ENCODE results near the gene LRP1B. TPM values are rescaled to one million over a fixed set of nuclear protein-coding genes. Genes with fewer than 3 reads are reported as not detected.

Gene LRP1B
- total RNA-seq, 1 experiment from 2014 or later: 0.08 TPM

GRCh38 chr2:141458351-141458750 is 672.5 kb downstream of the LRP1B start:
- H3K27ac ChIP-seq: no peak overlapping the region
- no peaks in the 10 kb centered on the region for H3K27me3 ChIP-seq (replicated peaks)
- H3K4me1 ChIP-seq (replicated peaks): no peaks in the 10 kb centered on the region
- H3K9me3 ChIP-seq (replicated peaks): no peaks in the 10 kb centered on the region
- H3K4me3 ChIP-seq: no peak overlapping the region
- no peaks in the 10 kb centered on the region for H3K36me3 ChIP-seq
- DNase-seq (ENCODE audit: low read depth in 1 of 2, low spot score in 2 of 2): no peak

- DNase-seq (ENCODE audit: low read depth in 1 of 2, low spot score in 2 of 2): no peak
- no peaks in the 10 kb centered on the region for H3K4me1 ChIP-seq (replicated peaks)
- no peaks in the 10 kb centered on the region for H3K9me3 ChIP-seq (replicated peaks)
- no peak overlapping the region for H3K27ac ChIP-seq
- no peaks in the 10 kb centered on the region for H3K27me3 ChIP-seq (replicated peaks)
- no peaks in the 10 kb centered on the region for H3K36me3 ChIP-seq
- H3K4me3 ChIP-seq: no peak overlapping the region
These were observed 674.9 kb downstream of the LRP1B start for GRCh38 chr2:141455877-141456276.

- no peaks in the 10 kb centered on the region for H3K4me1 ChIP-seq (replicated peaks)
- H3K27ac ChIP-seq: no peak overlapping the region
- no peaks in the 10 kb centered on the region for H3K36me3 ChIP-seq
- no peak for DNase-seq (ENCODE audit: low read depth in 1 of 2, low spot score in 2 of 2)
- H3K27me3 ChIP-seq (replicated peaks): no peaks in the 10 kb centered on the region
- H3K4me3 ChIP-seq: no peak overlapping the region
- no peaks in the 10 kb centered on the region for H3K9me3 ChIP-seq (replicated peaks)
These were observed 675.5 kb downstream of the LRP1B start for GRCh38 chr2:141455211-141455826.

GRCh38 chr2:141440072-141440635 is 690.7 kb downstream of the LRP1B start:
- Histone ChIP-seq H3K27ac (no peak overlapping the region), H3K27me3 (replicated peaks) (no peaks in the 10 kb centered on the region), H3K4me1 (replicated peaks) (no peaks in the 10 kb centered on the region), H3K4me3 (no peak overlapping the region), H3K9me3 (replicated peaks) (no peaks in the 10 kb centered on the region), H3K36me3 (no peaks in the 10 kb centered on the region)
- no peak for DNase-seq (ENCODE audit: low read depth in 1 of 2, low spot score in 2 of 2)

- Histone ChIP-seq H3K27me3 (replicated peaks) (no peaks in the 10 kb centered on the region), H3K4me1 (replicated peaks) (no peaks in the 10 kb centered on the region), H3K27ac (no peak overlapping the region), H3K9me3 (replicated peaks) (no peaks in the 10 kb centered on the region), H3K4me3 (no peak overlapping the region), H3K36me3 (no peaks in the 10 kb centered on the region)
- no peak for DNase-seq (ENCODE audit: low read depth in 1 of 2, low spot score in 2 of 2)
These were observed 691.3 kb downstream of the LRP1B start for GRCh38 chr2:141439524-141439923.

GRCh38 chr2:141438536-141438935 is 692.3 kb downstream of the LRP1B start:
- no peak for DNase-seq (ENCODE audit: low read depth in 1 of 2, low spot score in 2 of 2)
- no peaks in the 10 kb centered on the region for H3K27me3 ChIP-seq (replicated peaks)
- no peaks in the 10 kb centered on the region for H3K9me3 ChIP-seq (replicated peaks)
- no peaks in the 10 kb centered on the region for H3K4me1 ChIP-seq (replicated peaks)
- H3K27ac ChIP-seq: no peak overlapping the region
- no peak overlapping the region for H3K4me3 ChIP-seq
- no peaks in the 10 kb centered on the region for H3K36me3 ChIP-seq

GRCh38 chr2:141437521-141437920 is 693.3 kb downstream of the LRP1B start:
- Histone ChIP-seq H3K36me3 (no peaks in the 10 kb centered on the region), H3K4me3 (no peak overlapping the region), H3K27ac (no peak overlapping the region), H3K4me1 (replicated peaks) (no peaks in the 10 kb centered on the region), H3K9me3 (replicated peaks) (no peaks in the 10 kb centered on the region), H3K27me3 (replicated peaks) (no peaks in the 10 kb centered on the region)
- DNase-seq (ENCODE audit: low read depth in 1 of 2, low spot score in 2 of 2): no peak

GRCh38 chr2:141423124-141423523 is 707.7 kb downstream of the LRP1B start:
- H3K4me1 ChIP-seq (replicated peaks): no peaks in the 10 kb centered on the region
- no peaks in the 10 kb centered on the region for H3K27me3 ChIP-seq (replicated peaks)
- no peak overlapping the region for H3K27ac ChIP-seq
- no peaks in the 10 kb centered on the region for H3K36me3 ChIP-seq
- H3K9me3 ChIP-seq (replicated peaks): no peaks in the 10 kb centered on the region
- no peak overlapping the region for H3K4me3 ChIP-seq
- no peak for DNase-seq (ENCODE audit: low read depth in 1 of 2, low spot score in 2 of 2)

- Histone ChIP-seq H3K27ac (no peak overlapping the region), H3K36me3 (no peaks in the 10 kb centered on the region), H3K4me1 (replicated peaks) (no peaks in the 10 kb centered on the region), H3K4me3 (no peak overlapping the region), H3K27me3 (replicated peaks) (no peaks in the 10 kb centered on the region), H3K9me3 (replicated peaks) (no peaks in the 10 kb centered on the region)
- DNase-seq (ENCODE audit: low read depth in 1 of 2, low spot score in 2 of 2): no peak
These were observed 713.5 kb downstream of the LRP1B start for GRCh38 chr2:141417246-141417797.

GRCh38 chr2:141411419-141411818 is 719.4 kb downstream of the LRP1B start:
- no peak for DNase-seq (ENCODE audit: low read depth in 1 of 2, low spot score in 2 of 2)
- Histone ChIP-seq H3K9me3 (replicated peaks) (no peaks in the 10 kb centered on the region), H3K4me1 (replicated peaks) (no peaks in the 10 kb centered on the region), H3K27ac (no peak overlapping the region), H3K4me3 (no peak overlapping the region), H3K36me3 (no peaks in the 10 kb centered on the region), H3K27me3 (replicated peaks) (no peaks in the 10 kb centered on the region)

GRCh38 chr2:141399270-141399669 is 731.5 kb downstream of the LRP1B start:
- Histone ChIP-seq H3K9me3 (replicated peaks) (no peaks in the 10 kb centered on the region), H3K27ac (no peak overlapping the region), H3K4me1 (replicated peaks) (no peaks in the 10 kb centered on the region), H3K27me3 (replicated peaks) (no peaks in the 10 kb centered on the region), H3K36me3 (no peaks in the 10 kb centered on the region), H3K4me3 (no peak overlapping the region)
- DNase-seq (ENCODE audit: low read depth in 1 of 2, low spot score in 2 of 2): no peak

- Histone ChIP-seq H3K9me3 (replicated peaks) (no peaks in the 10 kb centered on the region), H3K4me3 (no peak overlapping the region), H3K36me3 (no peaks in the 10 kb centered on the region), H3K4me1 (replicated peaks) (peaks cover 8% of the 10 kb centered on the region), H3K27me3 (replicated peaks) (no peaks in the 10 kb centered on the region), H3K27ac (peak overlapping the region; percentile 66)
- no peak for DNase-seq (ENCODE audit: low read depth in 1 of 2, low spot score in 2 of 2)
These were observed 737.6 kb downstream of the LRP1B start for GRCh38 chr2:141393214-141393545.

GRCh38 chr2:141392517-141393213 is 738.2 kb downstream of the LRP1B start:
- H3K4me1 ChIP-seq (replicated peaks): peaks cover 8% of the 10 kb centered on the region
- no peaks in the 10 kb centered on the region for H3K27me3 ChIP-seq (replicated peaks)
- peak overlapping the region; percentile 66 for H3K27ac ChIP-seq
- no peaks in the 10 kb centered on the region for H3K9me3 ChIP-seq (replicated peaks)
- H3K36me3 ChIP-seq: no peaks in the 10 kb centered on the region
- peak in 1 of 2 experiments; percentile 12 for DNase-seq (ENCODE audit: low read depth in 1 of 2, low spot score in 2 of 2)
- H3K4me3 ChIP-seq: no peak overlapping the region

- no peaks in the 10 kb centered on the region for H3K4me1 ChIP-seq (replicated peaks)
- no peaks in the 10 kb centered on the region for H3K27me3 ChIP-seq (replicated peaks)
- H3K36me3 ChIP-seq: no peaks in the 10 kb centered on the region
- no peak overlapping the region for H3K27ac ChIP-seq
- H3K9me3 ChIP-seq (replicated peaks): no peaks in the 10 kb centered on the region
- no peak for DNase-seq (ENCODE audit: low read depth in 1 of 2, low spot score in 2 of 2)
- no peak overlapping the region for H3K4me3 ChIP-seq
These were observed 744.6 kb downstream of the LRP1B start for GRCh38 chr2:141386168-141386567.
